ENCODE data around the gene IFNK.

The IFNK gene

GRCh38 chr9:27573634-27574590 lies 49.8 kb downstream of the IFNK start:
- DNase-seq (ENCODE audit: low read depth), result peak; percentile 98

Data from stimulated activated CD4-positive, alpha-beta T cell treated with anti-CD3 and anti-CD28 coated beads, Interleukin-2, amount 100 ng/mL, for 4 hours (primary cell).